GM21528 (cell line): Measurements from ENCODE around the gene COPB1.

ENCODE experiments used
- ATAC-seq: cut with Tn5 transposase; IDR thresholded peaks from one replicate; pipeline ENCODE4 v1.9.1; 2021; ENCODE audit warnings: mild to moderate bottlenecking, moderate library complexity; ENCODE audit not compliant: unreplicated experiment, low FRiP score

The COPB1 gene

GRCh38 chr11:14519597-14519916, 19.9 kb upstream of the COPB1 start:
- ATAC-seq, result peak; percentile 16

- no peak for ATAC-seq
Measured at GRCh38 chr11:14518820-14519219, 19.2 kb upstream of the COPB1 start.

- no peak for ATAC-seq
Measured at GRCh38 chr11:14513800-14514199, 14.2 kb upstream of the COPB1 start.

GRCh38 chr11:14506532-14506931, 6.9 kb upstream of the COPB1 start:
- ATAC-seq, result no peak

- ATAC-seq, result no peak
Measured at GRCh38 chr11:14503023-14503422, 3.4 kb upstream of the COPB1 start.

- no peak for ATAC-seq
Measured at GRCh38 chr11:14502039-14502438, 2.4 kb upstream of the COPB1 start.

GRCh38 chr11:14500181-14500651, 605 bp upstream of the COPB1 start:
- peak; percentile 65 for ATAC-seq

- ATAC-seq, result peak; percentile 12
Measured at GRCh38 chr11:14499178-14499559, 442 bp downstream of the COPB1 start.

GRCh38 chr11:14480716-14481115, 18.9 kb downstream of the COPB1 start:
- no peak for ATAC-seq

GRCh38 chr11:14471127-14471526, 28.5 kb downstream of the COPB1 start:
- no peak for ATAC-seq

- ATAC-seq, result no peak
Measured at GRCh38 chr11:14463623-14464022, 36.0 kb downstream of the COPB1 start.

GRCh38 chr11:14460147-14460546, 39.5 kb downstream of the COPB1 start:
- no peak for ATAC-seq

GRCh38 chr11:14458377-14458776, 41.2 kb downstream of the COPB1 start:
- ATAC-seq, result no peak

- ATAC-seq, result no peak
Measured at GRCh38 chr11:14455648-14456430, 43.8 kb downstream of the COPB1 start.

GRCh38 chr11:14454861-14455632, 44.6 kb downstream of the COPB1 start:
- ATAC-seq, result no peak

- no peak for ATAC-seq
Measured at GRCh38 chr11:14451825-14452224, 47.8 kb downstream of the COPB1 start.

- no peak for ATAC-seq
Measured at GRCh38 chr11:14449302-14449714, 50.3 kb downstream of the COPB1 start.

GRCh38 chr11:14448240-14448639, 51.4 kb downstream of the COPB1 start:
- no peak for ATAC-seq

- no peak for ATAC-seq
Measured at GRCh38 chr11:14446701-14447169, 52.9 kb downstream of the COPB1 start.

- no peak for ATAC-seq
Measured at GRCh38 chr11:14445542-14446530, 53.8 kb downstream of the COPB1 start.
